H9 (cell line): ENCODE results near the gene EHF. TPM values are rescaled to one million over a fixed set of nuclear protein-coding genes. Genes with fewer than 3 reads are reported as not detected.

Source experiments
- DNase-seq: peaks from one replicate; pipeline ENCODE4 v3.0.0-alpha.2; 2017
- H2AFZ ChIP-seq: one replicate; pipeline ENCODE4 v1.6.1; 2013; ENCODE audit warnings: mild to moderate bottlenecking, low read length, control low read depth, moderate library complexity
- H2AK5ac ChIP-seq: 2 replicates; pipeline ENCODE4 v1.6.1; 2013; ENCODE audit warnings: low read length, control low read depth, mixed read lengths; ENCODE audit not compliant: insufficient read length
- H2BK120ac ChIP-seq: one replicate; pipeline ENCODE4 v1.6.1; 2013; ENCODE audit warnings: low read depth, mild to moderate bottlenecking, low read length, control low read depth, inconsistent platforms; ENCODE audit not compliant: poor library complexity, severe bottlenecking
- H2BK12ac ChIP-seq: 2 replicates; pipeline ENCODE4 v1.6.1; 2013; ENCODE audit warnings: low read length, control low read depth, mixed read lengths, low read depth; ENCODE audit not compliant: insufficient read length
- H2BK15ac ChIP-seq: 2 replicates; pipeline ENCODE4 v1.6.1; 2013; ENCODE audit warnings: low read depth, low read length, control low read depth
- H2BK20ac ChIP-seq: one replicate; pipeline ENCODE4 v1.6.1; 2013; ENCODE audit warnings: low read depth, mild to moderate bottlenecking, low read length, control low read depth, inconsistent platforms; ENCODE audit not compliant: poor library complexity, severe bottlenecking
- H2BK5ac ChIP-seq: 2 replicates; pipeline ENCODE4 v1.6.1; 2013; ENCODE audit warnings: low read length, control low read depth, mixed read lengths; ENCODE audit not compliant: insufficient read length
- H3K14ac ChIP-seq: 2 replicates; pipeline ENCODE4 v1.6.1; 2013; ENCODE audit warnings: low read length, control low read depth; ENCODE audit not compliant: insufficient read depth
- H3K18ac ChIP-seq: 2 replicates; pipeline ENCODE4 v1.6.1; 2013; ENCODE audit warnings: low read depth, mild to moderate bottlenecking, mixed read lengths, low read length, control low read depth; ENCODE audit not compliant: insufficient read length
- H3K23ac ChIP-seq: 2 replicates; pipeline ENCODE4 v1.6.1; 2013; ENCODE audit warnings: low read length, control low read depth, mixed read lengths, low read depth; ENCODE audit not compliant: insufficient read length
- H3K23me2 ChIP-seq: 2 replicates; pipeline ENCODE4 v1.6.1; 2013; ENCODE audit warnings: low read depth, mild to moderate bottlenecking, mixed read lengths, low read length, control low read depth; ENCODE audit not compliant: insufficient read length, poor library complexity, severe bottlenecking
- H3K27ac ChIP-seq: 2 replicates; pipeline ENCODE4 v1.5.1; 2013; ENCODE audit warnings: low read length, control low read depth, mixed read lengths, low read depth; ENCODE audit not compliant: insufficient read length
- H3K27me3 ChIP-seq: 2 replicates; pipeline ENCODE4 v1.6.1; 2013; ENCODE audit warnings: low read length, control low read depth, inconsistent platforms; ENCODE audit not compliant: insufficient read depth
- H3K4ac ChIP-seq: 2 replicates; pipeline ENCODE4 v1.6.1; 2013; ENCODE audit warnings: low read depth, mild to moderate bottlenecking, control low read depth, inconsistent platforms, low read length, moderate library complexity
- H3K4me1 ChIP-seq: 2 replicates; pipeline ENCODE4 v1.6.1; 2013; ENCODE audit warnings: low read length, control low read depth, inconsistent platforms; ENCODE audit not compliant: insufficient read depth
- H3K4me2 ChIP-seq: 2 replicates; pipeline ENCODE4 v1.6.1; 2013; ENCODE audit warnings: low read length, control low read depth, mixed read lengths; ENCODE audit not compliant: insufficient read length, insufficient read depth
- H3K56ac ChIP-seq: 2 replicates; pipeline ENCODE4 v1.6.1; 2013; ENCODE audit warnings: low read depth, mild to moderate bottlenecking, mixed read lengths, low read length, control low read depth; ENCODE audit not compliant: insufficient read length
- H3K79me1 ChIP-seq: 2 replicates; pipeline ENCODE4 v1.6.1; 2013; ENCODE audit warnings: low read depth, mild to moderate bottlenecking, moderate library complexity, low read length, control low read depth, inconsistent platforms; ENCODE audit not compliant: insufficient read depth, poor library complexity, severe bottlenecking
- H3K79me2 ChIP-seq: 2 replicates; pipeline ENCODE4 v1.6.1; 2013; ENCODE audit warnings: low read length, control low read depth, inconsistent platforms; ENCODE audit not compliant: insufficient read depth
- H3K9ac ChIP-seq: 2 replicates; pipeline ENCODE4 v1.6.1; 2013; ENCODE audit warnings: low read length, control low read depth, mixed read lengths; ENCODE audit not compliant: insufficient read length; ENCODE audit errors: extremely low read depth
- H3K9me3 ChIP-seq: one replicate; pipeline ENCODE4 v1.6.1; 2013; ENCODE audit warnings: low read depth, low read length, inconsistent platforms; ENCODE audit not compliant: control insufficient read depth
- H3T11ph ChIP-seq: one replicate; pipeline ENCODE4 v1.6.1; 2013; ENCODE audit warnings: mild to moderate bottlenecking, low read length, control low read depth, inconsistent platforms
- H4K20me1 ChIP-seq: one replicate; pipeline ENCODE4 v1.6.1; 2013; ENCODE audit not compliant: control insufficient read depth, insufficient read length, insufficient read depth
- H4K5ac ChIP-seq: 2 replicates; pipeline ENCODE4 v1.6.1; 2013; ENCODE audit warnings: low read depth, mild to moderate bottlenecking, mixed read lengths, low read length, control low read depth; ENCODE audit not compliant: insufficient read length
- H4K8ac ChIP-seq: replicated peaks from 2 replicates; pipeline ENCODE4 v1.6.1; 2013; ENCODE audit warnings: low read length, control low read depth, mixed read lengths, low read depth; ENCODE audit not compliant: insufficient read length
- H4K91ac ChIP-seq: 2 replicates; pipeline ENCODE4 v1.6.1; 2013; ENCODE audit warnings: low read depth, mild to moderate bottlenecking, moderate library complexity, mixed read lengths, low read length, control low read depth; ENCODE audit not compliant: insufficient read length
- H3K27ac Mint-ChIP-seq, 3 experiments: 2 replicates in 2 of 3; 3 replicates in 1 of 3; pipeline ENCODE4 v1.8.0; 2020 to 2021; ENCODE audit warnings: mixed read lengths in 3 of 3, mild to moderate bottlenecking in 1 of 3, moderate library complexity in 1 of 3
- H3K27me3 Mint-ChIP-seq: 2 replicates; pipeline ENCODE4 v1.8.0; 2021; ENCODE audit warnings: low read depth, mild to moderate bottlenecking, moderate library complexity, mixed read lengths
- H3K36me3 Mint-ChIP-seq, 3 experiments: 2 replicates in 2 of 3; 3 replicates in 1 of 3; pipeline ENCODE4 v1.8.0; 2020 to 2021; ENCODE audit warnings: low read depth in 3 of 3, mixed read lengths in 3 of 3; ENCODE audit not compliant: insufficient read depth in 1 of 3
- H3K4me1 Mint-ChIP-seq, 2 experiments: 2 replicates each; pipeline ENCODE4 v1.8.0; 2020; ENCODE audit warnings: mixed read lengths in 2 of 2
- H3K4me3 Mint-ChIP-seq, 2 experiments: 2 replicates in 1 of 2; 3 replicates in 1 of 2; pipeline ENCODE4 v1.8.0; 2020 to 2021; ENCODE audit warnings: mild to moderate bottlenecking in 2 of 2, mixed read lengths in 2 of 2, moderate library complexity in 1 of 2
- H3K9me3 Mint-ChIP-seq, 2 experiments: 2 replicates in 1 of 2; 3 replicates in 1 of 2; pipeline ENCODE4 v1.8.0; 2020; ENCODE audit warnings: mild to moderate bottlenecking in 2 of 2, mixed read lengths in 2 of 2, moderate library complexity in 1 of 2
- CTCF ChIP-seq: fragments of 200-600 bp; sonication (generic); conservative IDR thresholded peaks from 3 replicates; pipeline ENCODE4 v1.8.0; 2021; ENCODE audit warnings: antibody characterized with exemption, mild to moderate bottlenecking
- WGBS: extraction: QIAGEN DNeasy Blood & Tissue Kit; methylation state at CpG from one replicate; pipeline ENCODE4 v1.1.7; 2013; ENCODE audit warnings: missing lambda C conversion rate, low lambda C conversion rate, mixed read lengths; ENCODE audit not compliant: insufficient read length; ENCODE audit errors: extremely low coverage; 5-methylcytosine and 5-hydroxymethylcytosine counted together
- total RNA-seq: library from RNA; stranded (reverse); gene quantifications from 2 replicates; pipeline ENCODE4 v1.2.1, GENCODE V29; 2021

EHF gene
- total RNA-seq, 1 experiment from 2014 or later, result not detected

GRCh38 chr11:34679681-34680080, 58.8 kb downstream of the EHF start:
- no peak overlapping the region for H3K14ac ChIP-seq

More at GRCh38 chr11:34679681-34680080, 58.8 kb downstream of the EHF start:
- no peaks in the 10 kb centered on the region for H3K9me3 Mint-ChIP-seq
- peaks cover 29 to 31% of the 10 kb centered on the region in 2 experiments for H3K4me1 Mint-ChIP-seq
- no peaks in the 10 kb centered on the region for H3K9me3 ChIP-seq
- no peak overlapping the region for H3T11ph ChIP-seq
- no peak overlapping the region for H3K9ac ChIP-seq
- H3K56ac ChIP-seq, result no peak overlapping the region
- H3K18ac ChIP-seq, result no peak overlapping the region
- no peaks in the 10 kb centered on the region for H3K79me1 ChIP-seq
- H3K36me3 Mint-ChIP-seq, result no peaks in the 10 kb centered on the region
- H3K4me2 ChIP-seq, result no peak overlapping the region
- H2BK120ac ChIP-seq, result no peak overlapping the region
- no peak overlapping the region for H3K4me3 Mint-ChIP-seq
- no peaks in the 10 kb centered on the region for H3K23me2 ChIP-seq
- peaks cover 4% of the 10 kb centered on the region; the same call in 1 of the 2 replicates for H3K4me1 ChIP-seq
- no peak for TF ChIP-seq CTCF
- no peak for DNase-seq
- H3K4ac ChIP-seq, result no peak overlapping the region
- H3K27me3 Mint-ChIP-seq, result no peaks in the 10 kb centered on the region
- H2BK15ac ChIP-seq, result no peak overlapping the region
- H3K79me2 ChIP-seq, result no peaks in the 10 kb centered on the region
- WGBS, result no CpG with 5 or more reads among the region's 1 CpG
- no peak overlapping the region for H3K27ac ChIP-seq
- H4K5ac ChIP-seq, result no peak overlapping the region
- no peak overlapping the region for H4K91ac ChIP-seq
- no peak overlapping the region for H2AK5ac ChIP-seq
- H3K23ac ChIP-seq, result no peak overlapping the region
- no peak overlapping the region for H2BK12ac ChIP-seq
- no peak overlapping the region for H2AFZ ChIP-seq
- H4K20me1 ChIP-seq, result no peaks in the 10 kb centered on the region
- no peak overlapping the region for H3K27ac Mint-ChIP-seq
- no peak overlapping the region for H4K8ac ChIP-seq
- H3K27me3 ChIP-seq, result no peaks in the 10 kb centered on the region
- H2BK20ac ChIP-seq, result no peak overlapping the region
- H2BK5ac ChIP-seq, result no peak overlapping the region
